DND-41 (cell line): ENCODE data around the gene MYRIP.

ENCODE experiments used
- ATAC-seq: fragments of 200-7000 bp; cut with Tn5 transposase; 3 replicates; pipeline ENCODE4 v1.9.1; 2021; ENCODE audit warnings: low read depth; ENCODE audit not compliant: insufficient read depth
- DNase-seq: peaks from one replicate; pipeline ENCODE4 v3.0.0-alpha.2; 2020
- H2AFZ ChIP-seq: 2 replicates; pipeline ENCODE4 v1.6.0; 2012; ENCODE audit warnings: low read depth, low read length
- H3K27ac ChIP-seq: 2 replicates; pipeline ENCODE4 v1.5.1; 2012; ENCODE audit warnings: low read length, inconsistent platforms
- H3K27me3 ChIP-seq: fragments of 200-600 bp; sonication (generic); 2 replicates; pipeline ENCODE4 v1.6.0; 2012; ENCODE audit warnings: low read length, mild to moderate bottlenecking, inconsistent platforms; ENCODE audit not compliant: insufficient read depth, poor library complexity
- H3K36me3 ChIP-seq: 2 replicates; pipeline ENCODE4 v1.5.1; 2012; ENCODE audit warnings: low read length, inconsistent platforms; ENCODE audit not compliant: insufficient read depth
- H3K4me1 ChIP-seq: 2 replicates; pipeline ENCODE4 v1.5.1; 2012; ENCODE audit warnings: mild to moderate bottlenecking, low read length; ENCODE audit not compliant: insufficient read depth
- H3K4me2 ChIP-seq: 2 replicates; pipeline ENCODE4 v1.6.0; 2012; ENCODE audit warnings: mild to moderate bottlenecking, moderate library complexity, low read length, inconsistent platforms; ENCODE audit not compliant: insufficient read depth
- H3K4me3 ChIP-seq, 2 experiments: fragments of 200-600 bp in 1 of 2; shearing (Covaris generic) in 1 of 2; 2 replicates each; pipeline ENCODE4 v1.5.1; 2012 to 2016; ENCODE audit warnings: inconsistent platforms in 2 of 2, low read length in 2 of 2, mild to moderate bottlenecking in 2 of 2, low read depth in 1 of 2, moderate library complexity in 1 of 2
- H3K79me2 ChIP-seq: 2 replicates; pipeline ENCODE4 v1.6.0; 2012; ENCODE audit warnings: low read length, inconsistent platforms; ENCODE audit not compliant: insufficient read depth
- H3K9ac ChIP-seq: 2 replicates; pipeline ENCODE4 v1.6.0; 2012; ENCODE audit warnings: low read depth, mild to moderate bottlenecking, inconsistent platforms, low read length, moderate library complexity
- H3K9me3 ChIP-seq: 2 replicates; pipeline ENCODE4 v1.5.1; 2012; ENCODE audit warnings: low read length, moderate library complexity, mild to moderate bottlenecking, inconsistent platforms; ENCODE audit not compliant: insufficient read depth, severe bottlenecking
- H4K20me1 ChIP-seq: 2 replicates; pipeline ENCODE4 v1.6.0; 2012; ENCODE audit warnings: low read length; ENCODE audit not compliant: insufficient read depth
- EZH2 ChIP-seq: IDR thresholded peaks from 3 replicates; pipeline ENCODE4 v1.6.1; 2012; ENCODE audit warnings: borderline replicate concordance, low read depth, mild to moderate bottlenecking, moderate library complexity, low read length, inconsistent platforms; ENCODE audit not compliant: severe bottlenecking
- TF ChIP-seq, protein P1 (sequence below): IDR thresholded peaks from 2 replicates; pipeline ENCODE4 v1.5.1; 2012; ENCODE audit warnings: borderline replicate concordance, low read length, moderate library complexity, mild to moderate bottlenecking; ENCODE audit not compliant: poor library complexity, severe bottlenecking; ENCODE audit errors: extremely low read depth

Gene MYRIP

DNA sequence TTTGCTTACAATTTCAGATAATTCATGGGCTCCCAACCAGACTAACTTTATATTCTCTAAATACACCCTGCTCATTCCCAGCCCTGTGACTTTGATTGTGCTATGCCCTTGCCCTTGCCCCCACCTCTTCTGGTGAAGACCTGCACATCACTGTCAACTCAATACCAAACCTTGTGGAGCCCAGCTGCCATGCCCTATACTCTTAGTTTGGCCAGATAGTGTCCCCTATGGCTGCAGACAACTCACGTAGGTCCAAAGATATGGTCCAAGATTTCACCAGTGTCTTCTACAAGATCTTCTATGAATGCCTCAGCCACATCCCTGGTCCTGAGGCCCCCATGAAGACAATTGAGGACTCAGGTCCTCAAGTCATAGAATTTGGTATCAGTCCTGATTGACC, 381.8 kb downstream of the MYRIP start:
- no peaks in the 10 kb centered on the region for H3K4me1 ChIP-seq
- no peak overlapping the region for H2AFZ ChIP-seq
- no peaks in the 10 kb centered on the region for H3K9me3 ChIP-seq
- H3K9ac ChIP-seq, result no peak overlapping the region
- H3K27me3 ChIP-seq, result no peaks in the 10 kb centered on the region
- no peak for ATAC-seq
- DNase-seq, result no peak
- no peak overlapping the region for H3K4me2 ChIP-seq
- no peak for TF ChIP-seq EZH2
- TF ChIP-seq, protein P1, sequence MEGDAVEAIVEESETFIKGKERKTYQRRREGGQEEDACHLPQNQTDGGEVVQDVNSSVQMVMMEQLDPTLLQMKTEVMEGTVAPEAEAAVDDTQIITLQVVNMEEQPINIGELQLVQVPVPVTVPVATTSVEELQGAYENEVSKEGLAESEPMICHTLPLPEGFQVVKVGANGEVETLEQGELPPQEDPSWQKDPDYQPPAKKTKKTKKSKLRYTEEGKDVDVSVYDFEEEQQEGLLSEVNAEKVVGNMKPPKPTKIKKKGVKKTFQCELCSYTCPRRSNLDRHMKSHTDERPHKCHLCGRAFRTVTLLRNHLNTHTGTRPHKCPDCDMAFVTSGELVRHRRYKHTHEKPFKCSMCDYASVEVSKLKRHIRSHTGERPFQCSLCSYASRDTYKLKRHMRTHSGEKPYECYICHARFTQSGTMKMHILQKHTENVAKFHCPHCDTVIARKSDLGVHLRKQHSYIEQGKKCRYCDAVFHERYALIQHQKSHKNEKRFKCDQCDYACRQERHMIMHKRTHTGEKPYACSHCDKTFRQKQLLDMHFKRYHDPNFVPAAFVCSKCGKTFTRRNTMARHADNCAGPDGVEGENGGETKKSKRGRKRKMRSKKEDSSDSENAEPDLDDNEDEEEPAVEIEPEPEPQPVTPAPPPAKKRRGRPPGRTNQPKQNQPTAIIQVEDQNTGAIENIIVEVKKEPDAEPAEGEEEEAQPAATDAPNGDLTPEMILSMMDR, result no peak
- H3K27ac ChIP-seq, result no peak overlapping the region
- H3K36me3 ChIP-seq, result no peaks in the 10 kb centered on the region
- no peaks in the 10 kb centered on the region for H4K20me1 ChIP-seq
- H3K79me2 ChIP-seq, result no peaks in the 10 kb centered on the region
- no peak overlapping the region for H3K4me3 ChIP-seq

DNA sequence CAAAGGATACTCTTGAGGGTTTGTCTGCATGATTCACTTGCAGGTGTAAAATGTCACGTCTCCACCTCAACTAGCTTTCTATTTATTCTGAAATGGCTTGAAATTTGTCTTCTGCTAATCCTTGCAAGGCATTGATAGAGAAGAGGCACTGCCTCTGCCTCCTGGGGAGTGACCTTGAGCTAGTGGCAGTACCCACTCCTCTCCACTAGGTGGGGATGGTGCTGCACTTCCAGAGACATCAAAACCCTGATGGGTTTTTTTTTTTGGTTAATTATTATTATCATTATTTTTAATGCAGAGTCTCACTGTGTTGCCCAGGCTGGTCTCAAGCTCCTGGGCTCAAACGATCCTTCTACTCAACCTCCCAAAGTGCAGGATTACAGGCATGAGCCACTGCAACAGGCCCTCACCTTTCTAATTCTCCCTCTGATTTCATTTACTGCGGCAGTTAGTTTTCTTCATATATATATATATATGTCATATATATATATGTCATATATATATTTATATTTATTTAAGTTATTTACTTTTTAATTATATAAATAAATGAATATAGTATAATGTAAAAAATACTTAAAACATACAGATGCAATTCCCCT, 382.5 kb downstream of the MYRIP start:
- no peaks in the 10 kb centered on the region for H3K4me1 ChIP-seq
- TF ChIP-seq EZH2, result no peak
- TF ChIP-seq, protein P1, result peak; percentile 90
- H3K9me3 ChIP-seq, result no peaks in the 10 kb centered on the region
- DNase-seq, result peak; percentile 63
- H3K27me3 ChIP-seq, result peaks cover 3% of the 10 kb centered on the region
- H3K36me3 ChIP-seq, result no peaks in the 10 kb centered on the region
- no peaks in the 10 kb centered on the region for H3K79me2 ChIP-seq
- no peaks in the 10 kb centered on the region for H4K20me1 ChIP-seq
- no peak overlapping the region for H3K4me2 ChIP-seq
- H3K27ac ChIP-seq, result no peak overlapping the region
- H2AFZ ChIP-seq, result no peak overlapping the region
- no peak overlapping the region for H3K9ac ChIP-seq
- ATAC-seq, result peak; percentile 80
- no peak overlapping the region for H3K4me3 ChIP-seq

DNA sequence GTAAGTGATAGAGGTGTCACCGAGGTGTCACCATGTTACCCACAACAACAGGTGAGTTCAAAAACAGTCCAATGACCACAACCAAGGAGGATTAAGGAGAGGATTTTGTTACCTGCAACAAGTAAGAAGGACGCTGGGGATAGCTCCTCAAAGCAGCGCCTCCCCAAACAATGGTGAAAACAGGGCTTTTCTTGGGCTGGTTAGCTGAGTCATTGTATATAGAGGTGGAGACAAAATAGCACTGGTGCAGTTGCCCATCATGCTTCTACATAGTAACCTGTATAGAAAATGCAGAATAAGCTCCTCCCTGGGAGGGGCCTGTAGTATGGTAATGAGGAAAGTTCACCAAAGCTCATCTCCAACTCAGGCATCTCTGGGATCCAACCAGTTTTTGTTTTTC, 383.2 kb downstream of the MYRIP start:
- H3K4me1 ChIP-seq, result no peaks in the 10 kb centered on the region
- H3K36me3 ChIP-seq, result no peaks in the 10 kb centered on the region
- DNase-seq (no peak), ATAC-seq (no peak)
- H4K20me1 ChIP-seq, result no peaks in the 10 kb centered on the region
- no peak overlapping the region for H3K9ac ChIP-seq
- TF ChIP-seq EZH2, result no peak
- no peaks in the 10 kb centered on the region for H3K79me2 ChIP-seq
- no peaks in the 10 kb centered on the region for H3K9me3 ChIP-seq
- no peak overlapping the region for H3K27ac ChIP-seq
- H3K4me2 ChIP-seq, result no peak overlapping the region
- H3K4me3 ChIP-seq, result no peak overlapping the region
- no peak overlapping the region for H2AFZ ChIP-seq
- peaks cover 6% of the 10 kb centered on the region for H3K27me3 ChIP-seq

DNA sequence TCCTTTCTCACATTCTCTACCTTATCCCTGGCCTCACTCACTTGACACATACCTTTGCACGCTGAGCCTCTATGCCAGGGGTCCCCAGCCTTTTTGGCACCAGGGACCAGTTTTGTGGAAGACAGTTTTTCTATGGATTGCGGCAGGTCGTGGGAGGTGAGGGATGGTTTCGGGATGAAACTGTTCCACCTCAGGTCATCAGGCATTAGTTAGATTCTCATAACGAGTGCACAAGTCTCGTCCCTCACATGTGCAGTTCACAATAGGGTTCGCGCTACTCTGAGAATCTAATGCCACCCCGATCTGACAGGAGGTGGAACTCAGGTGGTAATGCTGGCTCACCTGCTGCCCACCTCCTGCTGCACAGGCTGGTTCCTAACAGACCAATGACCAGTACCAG, 387.6 kb downstream of the MYRIP start:
- no peak overlapping the region for H3K27ac ChIP-seq
- H3K27me3 ChIP-seq, result peaks cover 6% of the 10 kb centered on the region
- no peaks in the 10 kb centered on the region for H3K9me3 ChIP-seq
- TF ChIP-seq, protein P1, result no peak
- TF ChIP-seq EZH2, result no peak
- H3K4me1 ChIP-seq, result peaks cover 5% of the 10 kb centered on the region; the same call in 1 of the 2 replicates
- H3K4me2 ChIP-seq, result no peak overlapping the region
- no peaks in the 10 kb centered on the region for H3K36me3 ChIP-seq
- no peaks in the 10 kb centered on the region for H3K79me2 ChIP-seq
- no peak for DNase-seq
- H2AFZ ChIP-seq, result no peak overlapping the region
- H4K20me1 ChIP-seq, result no peaks in the 10 kb centered on the region
- ATAC-seq, result no peak
- H3K9ac ChIP-seq, result no peak overlapping the region
- H3K4me3 ChIP-seq, result no peak overlapping the region
